Activated T-helper 2 cell treated with anti-CD3 and anti-CD28 coated beads, Interferon-gamma antibody, Interleukin-2, Interleukin-4, amounts not matched to agents 10 μg/mL and 5 μg/mL and 100 μg/mL, durations not matched to agents 14 hours and 24 hours and 36 hours (primary cell): Measurements from ENCODE around the gene UAP1L1. TPM values are rescaled to one million over a fixed set of nuclear protein-coding genes. Genes with fewer than 3 reads are reported as not detected.

Experiments used
- DNase-seq: peaks from one replicate; pipeline ENCODE4 v3.0.0; 2021; ENCODE audit warnings: low spot score
- H3K27ac Mint-ChIP-seq: one replicate; pipeline ENCODE4 v1.8.0; 2021; ENCODE audit warnings: mixed read lengths
- H3K27me3 Mint-ChIP-seq: one replicate; pipeline ENCODE4 v1.8.0; 2021; ENCODE audit warnings: low read depth, mixed read lengths
- H3K36me3 Mint-ChIP-seq: one replicate; pipeline ENCODE4 v1.8.0; 2021; ENCODE audit warnings: low read depth, mixed read lengths
- H3K4me1 Mint-ChIP-seq: one replicate; pipeline ENCODE4 v1.8.0; 2021; ENCODE audit warnings: low read depth, mixed read lengths
- H3K4me3 Mint-ChIP-seq: one replicate; pipeline ENCODE4 v1.8.0; 2021; ENCODE audit warnings: low read depth, mild to moderate bottlenecking, moderate library complexity, mixed read lengths
- H3K9me3 Mint-ChIP-seq: one replicate; pipeline ENCODE4 v1.8.0; 2021; ENCODE audit warnings: mixed read lengths
- intact Hi-C: fragments of 100-400 bp; cut with micrococcal nuclease; formaldehyde crosslinking; loops from one replicate; pipeline ENCODE4 v1.15.1; 2023
- total RNA-seq: library from RNA; stranded (reverse); gene quantifications from 2 replicates; pipeline ENCODE4 v1.2.3, GENCODE V29; 2022

Gene UAP1L1
- total RNA-seq, 1 donor from 2014 or later: 20.0 TPM

- H3K27me3 Mint-ChIP-seq: no peaks in the 10 kb centered on the region
- H3K36me3 Mint-ChIP-seq: peaks cover 24% of the 10 kb centered on the region
- H3K4me1 Mint-ChIP-seq: no peaks in the 10 kb centered on the region
- no peak overlapping the region for H3K27ac Mint-ChIP-seq
- H3K4me3 Mint-ChIP-seq: no peak overlapping the region
- no peak for DNase-seq
- intact Hi-C loops: no loop called here
- H3K9me3 Mint-ChIP-seq: peaks cover 3% of the 10 kb centered on the region
Measured at GRCh38 chr9:137107312-137107921, 30.1 kb downstream of the UAP1L1 start.

GRCh38 chr9:137107982-137108381 lies 30.7 kb downstream of the UAP1L1 start:
- no peaks in the 10 kb centered on the region for H3K4me1 Mint-ChIP-seq
- no peak overlapping the region for H3K4me3 Mint-ChIP-seq
- H3K9me3 Mint-ChIP-seq: peaks cover 3% of the 10 kb centered on the region
- H3K27me3 Mint-ChIP-seq: no peaks in the 10 kb centered on the region
- peaks cover 26% of the 10 kb centered on the region for H3K36me3 Mint-ChIP-seq
- no peak for DNase-seq
- H3K27ac Mint-ChIP-seq: no peak overlapping the region
- intact Hi-C loops: no loop called here

DNA sequence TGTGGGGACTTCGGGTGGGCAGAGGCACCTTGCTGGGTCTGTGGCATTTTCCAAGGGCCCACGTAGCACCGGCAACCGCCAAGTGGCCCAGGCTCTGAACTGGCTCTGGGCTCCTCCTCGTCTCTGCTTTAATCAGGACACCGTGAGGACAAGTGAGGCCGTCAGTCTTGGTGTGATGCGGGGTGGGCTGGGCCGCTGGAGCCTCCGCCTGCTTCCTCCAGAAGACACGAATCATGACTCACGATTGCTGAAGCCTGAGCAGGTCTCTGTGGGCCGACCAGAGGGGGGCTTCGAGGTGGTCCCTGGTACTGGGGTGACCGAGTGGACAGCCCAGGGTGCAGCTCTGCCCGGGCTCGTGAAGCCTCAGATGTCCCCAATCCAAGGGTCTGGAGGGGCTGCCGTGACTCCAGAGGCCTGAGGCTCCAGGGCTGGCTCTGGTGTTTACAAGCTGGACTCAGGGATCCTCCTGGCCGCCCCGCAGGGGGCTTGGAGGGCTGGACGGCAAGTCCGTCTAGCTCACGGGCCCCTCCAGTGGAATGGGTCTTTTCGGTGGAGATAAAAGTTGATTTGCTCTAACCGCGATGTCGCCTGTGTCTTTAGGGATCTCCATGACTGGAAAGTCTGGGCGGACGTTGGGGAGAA lies 31.4 kb downstream of the UAP1L1 start:
- H3K9me3 Mint-ChIP-seq: peaks cover 3% of the 10 kb centered on the region
- no peak for DNase-seq
- H3K36me3 Mint-ChIP-seq: peaks cover 32% of the 10 kb centered on the region
- H3K4me1 Mint-ChIP-seq: no peaks in the 10 kb centered on the region
- no peak overlapping the region for H3K4me3 Mint-ChIP-seq
- no peak overlapping the region for H3K27ac Mint-ChIP-seq
- no peaks in the 10 kb centered on the region for H3K27me3 Mint-ChIP-seq
- intact Hi-C loops: no loop called here

DNA sequence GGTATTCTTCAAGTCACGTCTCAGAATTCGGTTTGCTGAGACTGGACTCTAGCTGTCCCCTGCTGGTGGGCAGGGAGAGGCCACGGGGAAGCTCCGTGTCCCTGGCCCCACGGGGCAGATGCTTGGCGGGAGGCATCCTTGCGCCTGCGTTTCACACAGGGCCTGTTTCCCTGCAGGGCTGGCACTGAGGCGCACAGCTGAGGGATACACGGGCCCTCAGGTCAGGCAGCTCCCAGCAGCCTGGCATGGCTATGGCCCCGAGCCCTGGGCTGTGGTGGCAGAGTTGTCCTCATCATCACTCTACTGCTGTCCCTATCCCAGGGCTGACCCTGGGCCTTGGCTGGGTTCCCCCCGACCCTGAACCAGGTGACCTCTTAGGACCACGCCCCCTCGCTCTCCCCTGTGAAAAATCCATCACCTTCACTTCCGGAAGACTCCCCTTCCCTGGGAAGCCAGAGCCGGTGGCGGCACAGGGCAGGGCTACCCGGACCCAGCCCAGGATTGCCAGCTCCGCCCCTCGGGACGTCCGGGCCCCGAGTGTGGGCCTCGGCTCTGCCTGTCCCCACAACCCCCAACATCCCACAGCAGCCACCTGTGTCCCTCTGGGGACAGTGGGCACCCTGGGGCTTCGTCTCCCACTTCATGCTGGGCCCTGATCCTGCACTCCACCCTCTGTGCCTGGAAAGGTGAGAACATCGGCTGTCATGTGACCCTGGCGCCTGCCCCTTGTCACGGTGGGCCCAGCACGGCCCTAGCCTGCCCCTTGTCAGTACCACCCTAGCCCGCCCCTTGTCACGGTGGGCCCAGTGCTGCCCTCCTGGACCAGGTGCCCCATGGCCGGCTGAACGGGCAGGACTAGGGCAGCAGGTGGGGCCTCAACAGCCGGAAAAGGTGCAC lies 32.2 kb downstream of the UAP1L1 start:
- intact Hi-C loops: no loop called here
- DNase-seq: no peak
- Mint-ChIP-seq H3K4me3 (no peak overlapping the region), H3K27me3 (no peaks in the 10 kb centered on the region), H3K4me1 (no peaks in the 10 kb centered on the region), H3K9me3 (no peaks in the 10 kb centered on the region), H3K27ac (no peak overlapping the region), H3K36me3 (peaks cover 32% of the 10 kb centered on the region)

GRCh38 chr9:137110147-137110910 lies 33.0 kb downstream of the UAP1L1 start:
- intact Hi-C loops: no loop called here
- peaks cover 28% of the 10 kb centered on the region for H3K36me3 Mint-ChIP-seq
- no peak overlapping the region for H3K27ac Mint-ChIP-seq
- H3K4me3 Mint-ChIP-seq: no peak overlapping the region
- H3K9me3 Mint-ChIP-seq: no peaks in the 10 kb centered on the region
- H3K4me1 Mint-ChIP-seq: no peaks in the 10 kb centered on the region
- no peaks in the 10 kb centered on the region for H3K27me3 Mint-ChIP-seq
- DNase-seq: no peak

- Mint-ChIP-seq H3K27ac (no peak overlapping the region), H3K4me3 (peak overlapping the region; percentile 54), H3K9me3 (no peaks in the 10 kb centered on the region), H3K4me1 (no peaks in the 10 kb centered on the region), H3K27me3 (no peaks in the 10 kb centered on the region), H3K36me3 (peaks cover 26% of the 10 kb centered on the region)
- intact Hi-C loops: no loop called here
- DNase-seq: no peak
Measured at GRCh38 chr9:137110911-137111787, 33.8 kb downstream of the UAP1L1 start.

DNA sequence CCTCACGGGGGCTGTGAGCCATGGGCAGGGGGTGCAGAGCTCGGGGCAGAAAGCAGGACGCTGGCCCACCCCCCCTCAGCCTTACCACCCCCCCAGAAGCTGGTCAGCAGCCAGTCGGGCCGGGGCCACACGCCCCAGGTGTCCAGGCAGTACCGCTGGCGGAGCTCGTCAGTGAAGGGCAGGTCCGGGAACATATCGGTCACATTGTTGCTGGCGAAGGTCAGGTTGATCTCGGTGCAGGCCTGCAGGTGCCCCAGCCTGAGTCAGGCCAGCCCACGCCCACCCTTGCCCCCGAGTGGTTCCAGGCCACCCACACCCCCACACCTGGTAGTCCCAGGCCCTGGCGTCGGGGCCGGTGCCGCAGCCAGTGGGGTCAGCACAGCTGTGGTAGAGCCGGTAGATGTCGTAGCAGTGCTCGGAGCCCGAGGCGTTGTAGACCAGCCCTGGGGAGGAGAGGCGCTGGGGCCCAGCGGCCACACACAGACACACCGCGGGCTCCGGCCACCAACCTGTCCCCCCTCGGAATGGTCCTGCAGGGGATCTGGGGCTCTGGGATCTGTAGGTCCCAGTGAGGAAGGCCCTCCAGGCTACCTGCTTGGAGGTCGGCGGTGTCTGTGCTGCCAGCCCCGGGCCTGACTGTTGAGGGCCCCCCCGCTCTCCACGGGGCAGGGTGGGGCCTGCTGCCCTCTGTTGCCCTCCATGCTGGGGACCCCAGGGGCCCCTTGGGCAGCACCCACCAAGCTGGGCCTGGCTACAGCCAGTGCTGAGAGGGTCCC lies 34.7 kb downstream of the UAP1L1 start:
- intact Hi-C loops: no loop called here

GRCh38 chr9:137112564-137113384 lies 35.5 kb downstream of the UAP1L1 start:
- intact Hi-C loops: no loop called here
- Mint-ChIP-seq H3K4me3 (peak overlapping the region; percentile 74), H3K27ac (peak overlapping the region; percentile 52), H3K4me1 (no peaks in the 10 kb centered on the region), H3K36me3 (peaks cover 22% of the 10 kb centered on the region), H3K9me3 (no peaks in the 10 kb centered on the region), H3K27me3 (no peaks in the 10 kb centered on the region)
- no peak for DNase-seq

More for the DNA sequence above, 34.7 kb downstream of the UAP1L1 start:
- H3K36me3 Mint-ChIP-seq: peaks cover 26% of the 10 kb centered on the region
- no peak overlapping the region for H3K27ac Mint-ChIP-seq
- no peaks in the 10 kb centered on the region for H3K4me1 Mint-ChIP-seq
- no peaks in the 10 kb centered on the region for H3K27me3 Mint-ChIP-seq
- no peaks in the 10 kb centered on the region for H3K9me3 Mint-ChIP-seq
- no peak for DNase-seq
- peak overlapping the region; percentile 30 for H3K4me3 Mint-ChIP-seq

- Mint-ChIP-seq H3K4me1 (no peaks in the 10 kb centered on the region), H3K36me3 (peaks cover 19% of the 10 kb centered on the region), H3K4me3 (peak overlapping the region; percentile 74), H3K9me3 (no peaks in the 10 kb centered on the region), H3K27me3 (no peaks in the 10 kb centered on the region), H3K27ac (peak overlapping the region; percentile 60)
- intact Hi-C loops: loop anchor here (2.0 kb wide), 2 partner anchors 19 to 27 kb away; partner anchors contain the start of gene MAN1B1
- no peak for DNase-seq
Measured at GRCh38 chr9:137113385-137114159, 36.3 kb downstream of the UAP1L1 start.

GRCh38 chr9:137114220-137114612 lies 36.9 kb downstream of the UAP1L1 start:
- intact Hi-C loops: loop anchor here (2.0 kb wide), 2 partner anchors 19 to 27 kb away; partner anchors contain the start of gene MAN1B1
- Mint-ChIP-seq H3K4me1 (peaks cover 5% of the 10 kb centered on the region), H3K9me3 (no peaks in the 10 kb centered on the region), H3K27me3 (no peaks in the 10 kb centered on the region), H3K27ac (no peak overlapping the region), H3K36me3 (peaks cover 15% of the 10 kb centered on the region), H3K4me3 (peak overlapping the region; percentile 67)
- no peak for DNase-seq
